ENCODE measurements around the gene RPS27A. TPM values are rescaled to one million over a fixed set of nuclear protein-coding genes. Genes with fewer than 3 reads are reported as not detected.
"Not testable (repeated sequence)": the region's sequence is repeated elsewhere in the genome, so short reads cannot be mapped to it uniquely, and the experiment has no call there.

The RPS27A gene
- total RNA-seq (2014; rRNA removed; shearing (Covaris generic); ENCODE audit: low replicate concordance) = 1,753 and 2,210 TPM in 2 replicates

DNA sequence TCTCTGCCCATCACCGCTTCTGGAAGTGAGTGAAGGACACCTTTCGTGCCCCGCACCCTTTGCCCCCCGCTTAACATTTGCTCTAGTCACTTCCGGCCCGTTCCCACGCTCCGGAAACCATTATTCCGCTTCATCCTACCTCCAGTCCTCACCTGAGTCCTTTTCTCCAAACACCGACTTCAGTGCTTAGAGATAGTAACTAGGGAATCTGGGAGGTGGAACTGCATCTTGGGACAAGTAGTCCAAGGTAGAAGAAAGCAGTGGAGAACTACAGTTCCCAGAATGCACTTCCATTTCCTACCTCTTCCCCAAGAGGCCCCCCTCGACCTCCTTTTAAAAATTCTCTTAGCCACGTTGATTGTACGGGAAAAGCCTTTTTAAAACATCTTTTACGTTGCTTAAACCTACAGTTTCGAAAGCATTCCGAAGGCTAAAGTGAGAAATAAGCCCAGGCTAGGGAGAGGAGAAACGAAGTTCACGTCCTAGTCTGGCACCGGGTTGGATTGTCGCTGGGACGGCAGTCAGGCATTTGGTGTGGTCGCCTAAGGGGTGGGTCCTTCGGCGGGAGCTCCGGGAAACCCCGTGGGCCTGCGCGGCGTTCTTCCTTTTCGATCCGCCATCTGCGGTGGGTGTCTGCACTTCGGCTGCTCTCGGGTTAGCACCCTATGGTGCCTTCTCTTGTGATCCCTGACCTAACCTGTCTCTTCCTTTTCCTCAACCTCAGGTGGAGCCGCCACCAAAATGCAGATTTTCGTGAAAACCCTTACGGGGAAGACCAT lies at the start of gene RPS27A, which contains the start of gene CLHC1:
TSS of gene RPS27A (plus strand) at position 605 of the 779 bp plus-strand sequence. CDS start at position 742, 137 bp downstream.
TSS of gene CLHC1 (minus strand) at position 210 of the 779 bp plus-strand sequence. CDS start 9,882 bp downstream, outside the sequence.
- peak; percentile 89 for DNase-seq
- peaks cover 57% of the 10 kb centered on the region for H3K36me3 ChIP-seq
- H3K4me3 ChIP-seq = peak within 1 kb of the TSS; percentile 100
- no peaks in the 10 kb centered on the region for H3K27me3 ChIP-seq
- no peaks in the 10 kb centered on the region for H3K9me3 ChIP-seq

DNA sequence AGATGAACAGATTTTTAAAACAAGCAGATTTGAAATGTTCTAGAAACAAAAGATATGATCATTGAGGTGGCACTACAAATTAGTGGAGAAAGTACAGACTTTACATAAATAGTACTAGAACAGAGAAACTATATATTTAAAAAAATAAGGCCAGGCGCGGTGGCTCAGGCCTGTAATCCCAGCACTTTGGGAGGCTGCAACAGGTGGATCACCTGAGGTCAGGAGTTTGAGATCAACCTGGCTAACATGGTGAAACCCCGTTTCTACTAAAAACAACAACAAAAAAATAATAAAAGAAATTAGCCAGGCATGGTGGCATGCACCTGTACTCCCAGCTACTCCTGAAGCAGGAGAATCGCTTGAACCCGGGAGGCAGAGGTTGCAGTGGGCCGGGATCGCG lies 45.7 kb upstream of the RPS27A start:
- not testable (repeated sequence) for H3K36me3 ChIP-seq, DNase-seq, H3K27me3 ChIP-seq, H3K9me3 ChIP-seq, H3K4me3 ChIP-seq

DNA sequence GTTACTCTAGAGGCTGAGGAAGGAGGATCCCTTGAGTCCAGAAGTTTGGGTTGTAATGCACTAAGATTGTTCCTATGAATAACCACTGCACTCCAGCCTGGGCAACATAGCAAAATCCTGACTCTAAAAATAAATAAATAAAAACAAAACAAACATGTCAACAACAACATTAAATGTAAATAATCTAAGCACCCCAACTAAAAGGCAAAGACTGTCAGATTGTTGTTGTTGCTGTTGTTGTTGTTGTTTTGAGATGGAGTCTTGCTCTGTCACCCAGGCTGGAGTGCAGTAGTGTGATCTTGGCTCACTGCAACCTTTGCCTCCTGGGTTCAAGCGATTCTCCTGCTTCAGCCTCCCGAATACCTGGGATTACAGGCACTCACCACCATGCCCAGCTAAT lies 40.6 kb upstream of the RPS27A start:
- not testable (repeated sequence) for H3K27me3 ChIP-seq, H3K9me3 ChIP-seq, DNase-seq, H3K36me3 ChIP-seq, H3K4me3 ChIP-seq

DNA sequence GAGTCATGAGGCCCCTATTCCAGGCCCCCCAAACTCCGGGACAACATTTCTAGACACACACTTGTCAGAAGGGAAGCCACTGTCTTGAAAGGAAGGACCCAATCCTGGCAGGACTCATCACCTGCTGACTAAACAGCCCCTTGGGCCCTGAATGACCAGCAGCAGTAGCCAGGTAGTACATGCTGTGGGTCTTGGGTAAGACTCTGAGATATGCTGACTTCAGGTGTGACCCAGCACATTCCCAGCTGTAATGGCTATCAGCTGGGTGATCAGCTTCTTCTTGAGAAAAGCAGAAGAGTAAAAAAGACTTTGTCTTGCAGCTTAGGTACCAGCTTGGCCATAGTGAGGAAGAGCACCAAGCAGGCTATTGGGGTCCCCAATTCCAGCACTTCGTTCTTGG lies 36.0 kb upstream of the RPS27A start:
- H3K27me3 ChIP-seq = no peaks in the 10 kb centered on the region

DNA sequence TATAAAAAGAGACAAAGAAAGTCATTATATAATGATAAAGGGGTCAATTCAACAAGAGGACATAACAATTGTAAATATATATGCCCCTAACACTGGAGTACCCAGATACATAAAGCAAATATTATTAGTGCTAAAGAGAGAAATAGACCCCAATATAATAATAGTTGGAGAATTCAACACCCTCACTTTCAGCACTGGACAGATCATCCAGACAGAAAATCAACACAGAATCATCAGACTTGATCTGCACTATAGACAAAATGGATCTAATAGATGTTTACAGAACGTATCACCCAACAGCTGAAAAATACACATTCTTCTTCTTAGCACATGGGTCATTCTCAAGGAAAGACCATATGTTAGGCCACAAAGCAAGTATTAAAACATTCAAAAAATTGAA lies 32.1 kb upstream of the RPS27A start:
- H3K36me3 ChIP-seq = peaks cover 18% of the 10 kb centered on the region
- no peaks in the 10 kb centered on the region for H3K27me3 ChIP-seq
- H3K4me3 ChIP-seq = no peak overlapping the region
- H3K9me3 ChIP-seq = peaks cover 10% of the 10 kb centered on the region
- DNase-seq = no peak

More for the DNA sequence above, 36.0 kb upstream of the RPS27A start:
- Histone ChIP-seq H3K36me3 (peaks cover 10% of the 10 kb centered on the region), H3K4me3 (no peak overlapping the region), H3K9me3 (peaks cover 7% of the 10 kb centered on the region)
- DNase-seq = no peak

DNA sequence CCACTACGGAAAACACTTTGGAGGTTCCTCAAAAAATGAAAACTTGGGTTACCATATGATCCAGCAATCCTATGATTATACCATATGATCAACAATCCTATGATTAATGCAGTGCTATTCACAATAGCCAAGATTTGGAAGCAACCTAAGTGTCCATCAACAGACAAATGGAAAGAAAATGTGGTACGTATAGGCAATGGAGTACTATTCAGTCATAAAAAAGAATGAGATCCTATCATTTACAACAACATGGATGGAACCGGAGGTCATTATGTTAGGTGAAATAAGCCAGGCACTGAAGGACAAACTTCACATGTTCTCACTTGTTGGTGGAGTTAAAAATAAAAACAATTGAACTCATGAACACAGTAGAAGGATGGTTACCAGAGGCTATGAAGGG lies 28.0 kb upstream of the RPS27A start:
- peaks cover 15% of the 10 kb centered on the region for H3K36me3 ChIP-seq
- no peaks in the 10 kb centered on the region for H3K27me3 ChIP-seq
- H3K9me3 ChIP-seq = peaks cover 10% of the 10 kb centered on the region
- DNase-seq = no peak
- no peak overlapping the region for H3K4me3 ChIP-seq

DNA sequence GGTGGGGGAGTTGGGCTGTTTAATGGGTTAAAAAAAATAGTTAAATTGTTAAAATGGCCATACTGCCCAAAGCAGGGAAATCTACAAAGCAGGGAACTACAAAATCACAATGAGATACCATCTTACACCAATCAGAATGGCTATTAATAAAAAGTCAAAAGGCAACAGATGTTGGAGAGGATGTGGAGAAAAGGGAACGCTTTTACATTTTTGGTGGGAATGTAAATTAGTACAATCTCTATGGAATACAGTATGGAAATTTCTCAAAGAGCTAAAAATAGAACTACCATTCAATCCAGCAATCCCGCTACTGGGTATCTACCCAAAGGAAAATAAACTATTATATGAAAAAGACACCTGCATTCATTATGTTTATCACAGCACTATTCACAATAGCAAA lies 27.5 kb upstream of the RPS27A start:
- Histone ChIP-seq H3K36me3 (peaks cover 11% of the 10 kb centered on the region), H3K27me3 (no peaks in the 10 kb centered on the region), H3K4me3 (no peak overlapping the region), H3K9me3 (peaks cover 10% of the 10 kb centered on the region)
- DNase-seq = no peak

DNA sequence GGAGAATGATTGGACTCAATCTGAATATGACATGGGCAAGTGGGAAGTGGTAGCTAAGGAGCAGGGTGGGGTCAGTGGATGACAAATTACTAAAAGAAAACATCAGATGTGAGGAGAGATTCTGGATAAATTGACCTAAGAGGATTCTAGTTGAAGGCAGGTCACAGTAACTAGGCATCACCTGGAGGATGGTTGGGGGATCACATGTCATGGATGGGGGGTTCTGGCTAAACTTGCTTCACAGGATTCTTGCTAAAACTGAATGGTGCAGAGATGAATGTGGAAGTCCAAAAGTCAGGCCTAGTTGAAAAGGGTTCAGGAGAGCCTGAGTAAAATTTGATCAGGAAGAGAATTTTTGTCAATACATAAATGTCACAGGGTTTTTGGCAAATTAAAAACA lies 18.7 kb upstream of the RPS27A start:
- Histone ChIP-seq H3K36me3 (no peaks in the 10 kb centered on the region), H3K4me3 (no peak overlapping the region), H3K9me3 (no peaks in the 10 kb centered on the region), H3K27me3 (no peaks in the 10 kb centered on the region)
- no peak for DNase-seq

DNA sequence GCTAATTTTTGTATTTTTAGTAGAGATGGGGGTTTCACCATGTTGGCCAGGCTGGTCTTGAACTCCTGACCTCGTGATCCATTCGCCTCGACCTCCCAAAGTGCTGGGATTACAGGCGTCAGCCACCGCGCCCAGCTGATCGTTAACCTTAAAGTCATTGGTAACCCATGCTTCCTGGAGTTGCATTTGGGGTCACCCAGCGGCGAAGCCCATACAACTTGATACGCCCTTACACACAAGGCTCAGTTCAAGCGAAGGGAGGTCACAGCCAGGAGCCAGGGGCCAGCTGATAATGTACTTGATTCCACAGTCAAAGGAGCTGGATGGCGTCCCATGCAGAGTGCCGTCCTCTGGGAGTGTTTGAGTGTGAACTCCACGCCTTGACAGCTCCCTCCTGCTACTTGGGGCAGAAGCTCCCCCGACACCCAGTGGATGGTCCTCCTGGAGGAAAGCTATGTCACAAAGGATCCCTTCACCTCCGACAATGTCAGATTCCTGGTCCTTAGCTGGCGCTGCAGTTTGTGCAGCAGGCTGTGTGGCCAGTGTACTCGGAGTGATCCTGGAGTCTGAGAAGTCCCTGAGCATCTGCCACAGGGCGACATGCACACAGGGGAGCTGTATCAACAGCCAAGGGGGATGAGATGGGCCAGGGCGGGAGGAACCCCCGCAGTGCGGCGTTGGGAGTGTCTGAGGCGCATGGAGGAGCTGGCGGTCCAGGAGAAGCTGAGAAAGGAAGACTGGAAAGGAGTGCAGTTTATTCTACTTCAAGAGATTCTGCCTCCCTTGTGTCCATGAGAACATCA lies 8.3 kb upstream of the RPS27A start:
- Histone ChIP-seq H3K36me3 (peaks cover 12% of the 10 kb centered on the region), H3K9me3 (no peaks in the 10 kb centered on the region), H3K27me3 (no peaks in the 10 kb centered on the region), H3K4me3 (no peak overlapping the region)
- DNase-seq = no peak

DNA sequence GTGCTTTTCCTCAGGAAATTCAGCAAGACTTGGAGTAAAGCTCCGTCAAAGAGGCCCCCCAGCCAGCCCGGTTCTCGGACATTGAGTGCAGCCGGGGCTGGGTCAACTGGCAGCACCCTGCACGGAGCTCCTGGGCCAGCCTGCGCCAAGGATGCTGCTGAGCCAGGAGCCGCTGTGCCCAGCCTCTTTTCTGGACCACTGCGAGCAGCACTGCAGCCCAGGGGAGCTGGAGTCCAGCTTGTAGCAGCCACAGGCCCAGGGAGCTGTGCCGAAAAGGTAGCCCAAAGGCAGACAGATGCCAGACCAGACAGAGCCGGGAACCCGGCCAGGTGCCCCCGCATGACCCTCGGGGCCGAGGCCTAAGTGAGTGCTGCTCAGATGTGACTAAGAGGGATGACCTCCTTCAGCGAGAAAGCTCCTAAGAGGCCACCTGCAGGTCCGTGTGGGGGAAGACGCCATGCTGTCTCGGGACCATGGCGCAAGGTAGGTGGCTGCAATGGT lies 7.7 kb upstream of the RPS27A start:
- H3K9me3 ChIP-seq = no peaks in the 10 kb centered on the region
- peak; percentile 49 for DNase-seq
- H3K27me3 ChIP-seq = no peaks in the 10 kb centered on the region
- peaks cover 12% of the 10 kb centered on the region for H3K36me3 ChIP-seq
- no peak overlapping the region for H3K4me3 ChIP-seq

DNA sequence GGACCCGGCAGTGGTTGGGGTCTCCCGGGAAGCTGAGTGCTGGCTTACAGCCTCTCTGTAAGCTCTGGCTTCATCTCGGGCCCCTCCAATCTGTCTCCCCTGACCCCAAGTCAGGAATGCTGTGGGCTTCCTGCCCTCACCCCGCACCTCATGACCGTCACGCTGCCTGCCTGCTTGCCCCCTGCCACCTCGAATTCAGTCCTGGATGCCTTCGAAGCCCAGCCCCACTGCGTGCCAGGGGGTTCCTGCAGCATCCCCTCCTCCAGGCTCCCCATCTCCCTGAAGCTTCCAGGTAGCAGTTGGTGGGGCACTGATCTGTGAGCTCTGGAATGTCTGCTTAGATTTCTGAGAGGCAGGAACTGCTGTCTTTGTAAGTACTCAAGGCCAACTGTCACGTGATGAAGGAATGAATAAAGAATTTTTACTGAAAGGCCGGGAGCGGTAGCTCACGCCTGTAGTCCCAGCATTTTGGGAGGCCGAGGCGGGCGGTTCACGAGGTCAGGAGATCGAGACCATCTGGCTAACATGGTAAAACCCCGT lies 6.9 kb upstream of the RPS27A start:
- Histone ChIP-seq H3K27me3 (no peaks in the 10 kb centered on the region), H3K4me3 (no peak overlapping the region), H3K9me3 (no peaks in the 10 kb centered on the region), H3K36me3 (peaks cover 17% of the 10 kb centered on the region)
- DNase-seq = no peak

DNA sequence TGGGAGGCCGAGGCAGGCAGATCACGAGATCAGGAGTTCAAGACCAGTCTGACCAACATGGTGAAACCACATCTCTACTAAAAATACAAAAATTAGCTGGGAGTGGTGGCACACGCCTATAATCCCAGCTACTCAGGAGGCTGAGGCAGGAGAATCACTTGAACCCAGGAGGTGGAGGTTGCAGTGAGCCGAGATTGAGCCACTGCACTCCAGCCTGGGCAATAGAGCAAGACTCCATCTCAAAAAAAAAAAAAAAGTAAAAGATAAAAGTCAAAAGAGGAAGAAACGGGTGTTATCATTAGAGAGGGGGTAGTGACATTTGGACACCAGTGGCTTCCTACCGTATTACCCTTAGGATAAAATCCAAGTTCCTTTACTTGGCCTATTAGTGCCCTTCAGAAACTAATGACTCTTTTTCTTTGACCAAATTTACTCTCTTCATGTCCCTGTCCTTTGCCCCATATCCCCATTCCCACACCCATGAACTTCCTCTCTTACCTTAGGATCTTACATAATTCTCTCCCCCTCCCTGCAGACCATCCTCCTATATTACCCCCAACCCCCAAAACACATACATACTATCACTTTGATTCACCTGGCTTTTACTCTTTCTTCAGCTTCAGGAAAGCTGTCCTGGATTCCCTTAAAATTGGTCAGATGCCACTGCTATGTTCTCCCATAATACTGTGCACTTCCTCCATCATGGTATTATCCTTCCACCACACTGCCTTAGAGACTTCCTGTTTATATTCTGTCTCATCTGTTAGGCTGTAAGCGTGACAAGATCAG lies 4.9 kb upstream of the RPS27A start:
- not testable (repeated sequence) for DNase-seq, H3K4me3 ChIP-seq

DNA sequence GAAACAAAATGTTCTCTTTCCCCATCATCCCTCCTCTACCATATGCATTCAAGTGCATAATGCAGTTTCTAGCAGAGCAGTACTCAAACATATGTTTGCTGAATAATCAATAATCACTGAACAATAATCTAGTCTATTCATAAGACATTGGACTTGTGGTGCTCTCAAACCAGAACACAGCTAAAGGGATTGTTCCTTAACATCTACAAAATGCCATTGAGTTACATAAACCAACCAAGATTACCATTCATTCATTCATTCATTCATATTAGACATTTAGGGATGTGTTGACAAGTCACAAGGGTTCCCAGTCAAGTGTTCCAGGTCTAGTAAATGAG lies 4.3 kb upstream of the RPS27A start:
- Histone ChIP-seq H3K9me3 (no peaks in the 10 kb centered on the region), H3K4me3 (no peak overlapping the region), H3K27me3 (no peaks in the 10 kb centered on the region), H3K36me3 (peaks cover 23% of the 10 kb centered on the region)
- no peak for DNase-seq

More for the DNA sequence above, 4.9 kb upstream of the RPS27A start:
- peaks cover 17% of the 10 kb centered on the region for H3K36me3 ChIP-seq
- H3K9me3 ChIP-seq, H3K27me3 ChIP-seq: not testable (repeated sequence)

DNA sequence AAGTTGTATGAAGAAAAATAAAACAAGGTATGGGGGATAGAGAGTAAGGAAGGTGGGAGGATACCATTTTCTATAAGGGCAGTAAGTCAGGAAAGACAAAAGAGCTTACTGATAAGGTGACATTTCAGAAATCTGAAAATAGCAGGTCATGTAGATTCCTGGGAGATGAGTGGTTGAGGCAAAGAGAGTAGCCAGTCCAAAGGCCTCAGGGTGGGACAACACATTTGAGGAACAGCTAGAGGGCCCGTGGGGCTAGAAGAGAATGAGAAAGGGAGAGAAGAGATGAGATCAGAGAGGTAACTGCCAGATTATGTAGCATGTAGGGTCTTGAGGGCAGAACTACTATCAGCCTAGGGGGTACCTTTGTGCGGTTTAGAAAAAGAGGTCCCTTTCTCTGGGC lies 3.3 kb upstream of the RPS27A start:
- no peak for DNase-seq
- Histone ChIP-seq H3K27me3 (no peaks in the 10 kb centered on the region), H3K36me3 (peaks cover 28% of the 10 kb centered on the region), H3K9me3 (no peaks in the 10 kb centered on the region), H3K4me3 (no peak overlapping the region)

DNA sequence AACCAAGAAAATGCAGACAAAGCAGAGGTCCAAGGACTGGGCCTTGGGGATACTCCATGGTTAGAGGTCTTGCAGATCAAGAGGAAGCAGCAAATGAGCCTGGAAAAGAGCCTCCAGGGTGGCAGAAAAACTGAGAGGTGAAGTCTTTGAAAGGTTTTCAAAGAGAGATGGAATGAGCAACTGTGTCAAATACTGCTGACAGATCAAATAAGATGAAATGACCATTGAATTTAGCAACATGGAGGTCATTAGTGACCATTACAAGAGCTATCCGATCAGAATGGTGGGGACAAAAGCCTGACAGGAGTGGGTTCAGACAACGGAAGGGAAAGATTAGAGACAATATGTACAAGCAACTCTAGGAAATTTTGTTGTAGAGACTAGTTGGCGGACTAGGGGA lies 1.9 kb upstream of the RPS27A start:
- Histone ChIP-seq H3K9me3 (no peaks in the 10 kb centered on the region), H3K27me3 (no peaks in the 10 kb centered on the region), H3K36me3 (peaks cover 40% of the 10 kb centered on the region), H3K4me3 (no peak overlapping the region)
- no peak for DNase-seq

DNA sequence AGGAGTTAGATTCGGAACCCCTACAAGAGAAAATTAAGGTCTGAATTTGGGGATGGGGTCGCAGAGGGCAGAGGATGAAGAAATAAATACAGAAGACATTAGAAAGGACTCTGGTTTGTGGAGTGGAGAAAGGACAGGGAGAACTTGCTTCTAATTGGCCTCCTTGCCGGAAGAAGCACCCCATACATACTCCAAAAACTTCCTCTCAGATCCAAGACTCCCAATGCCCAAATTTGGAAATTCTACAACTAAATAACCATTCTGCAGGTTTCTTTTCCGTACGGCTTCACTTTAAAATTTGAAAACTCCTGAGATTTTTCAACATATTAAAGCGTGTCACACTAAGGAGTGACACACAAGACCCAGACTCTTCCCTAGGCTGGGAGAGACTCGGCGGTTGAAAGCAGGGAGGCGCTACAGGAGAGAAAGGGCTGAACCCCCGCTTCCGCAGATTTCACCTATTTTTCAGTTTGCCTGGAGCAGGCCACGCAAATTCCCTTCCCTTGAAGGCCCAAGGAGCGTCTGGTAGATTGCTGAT lies 873 bp upstream of the RPS27A start:
- Histone ChIP-seq H3K36me3 (peaks cover 51% of the 10 kb centered on the region), H3K27me3 (no peaks in the 10 kb centered on the region), H3K4me3 (peak overlapping the region; percentile 100), H3K9me3 (no peaks in the 10 kb centered on the region)
- DNase-seq = peak; percentile 19
